OCI-LY7 (cell line): ENCODE results near the gene ARF6.

ENCODE experiments used
- EZH2phosphoT487 ChIP-seq: fragments of 200-600 bp; sonication (generic); IDR thresholded peaks from 2 replicates; pipeline ENCODE4 v1.6.1; 2018; ENCODE audit warnings: low read depth, borderline replicate concordance, mild to moderate bottlenecking, mixed run types, antibody characterized with exemption, low read length, moderate library complexity, mixed read lengths
- TF ChIP-seq, protein P1 (sequence below): fragments of 200-600 bp; sonication (generic); conservative IDR thresholded peaks from 2 replicates; pipeline ENCODE4 v1.5.1; 2014; ENCODE audit warnings: mild to moderate bottlenecking, antibody characterized with exemption, low read length, moderate library complexity, mixed read lengths

- TF ChIP-seq, protein P1, sequence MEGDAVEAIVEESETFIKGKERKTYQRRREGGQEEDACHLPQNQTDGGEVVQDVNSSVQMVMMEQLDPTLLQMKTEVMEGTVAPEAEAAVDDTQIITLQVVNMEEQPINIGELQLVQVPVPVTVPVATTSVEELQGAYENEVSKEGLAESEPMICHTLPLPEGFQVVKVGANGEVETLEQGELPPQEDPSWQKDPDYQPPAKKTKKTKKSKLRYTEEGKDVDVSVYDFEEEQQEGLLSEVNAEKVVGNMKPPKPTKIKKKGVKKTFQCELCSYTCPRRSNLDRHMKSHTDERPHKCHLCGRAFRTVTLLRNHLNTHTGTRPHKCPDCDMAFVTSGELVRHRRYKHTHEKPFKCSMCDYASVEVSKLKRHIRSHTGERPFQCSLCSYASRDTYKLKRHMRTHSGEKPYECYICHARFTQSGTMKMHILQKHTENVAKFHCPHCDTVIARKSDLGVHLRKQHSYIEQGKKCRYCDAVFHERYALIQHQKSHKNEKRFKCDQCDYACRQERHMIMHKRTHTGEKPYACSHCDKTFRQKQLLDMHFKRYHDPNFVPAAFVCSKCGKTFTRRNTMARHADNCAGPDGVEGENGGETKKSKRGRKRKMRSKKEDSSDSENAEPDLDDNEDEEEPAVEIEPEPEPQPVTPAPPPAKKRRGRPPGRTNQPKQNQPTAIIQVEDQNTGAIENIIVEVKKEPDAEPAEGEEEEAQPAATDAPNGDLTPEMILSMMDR: peak; percentile 99
- TF ChIP-seq EZH2phosphoT487: no peak
Measured at GRCh38 chr14:49852301-49853157, 40.4 kb upstream of the ARF6 start, which contains the start of gene NEMF.
